Bronchial epithelial cell (primary cell): ENCODE data around the gene SMO. TPM values are rescaled to one million over a fixed set of nuclear protein-coding genes. Genes with fewer than 3 reads are reported as not detected.
A peak's percentile ranks its signal among the peaks of the same experiment; 100 is the strongest.

Experiments used
- DNase-seq: peaks from one replicate; pipeline ENCODE4 v3.0.0-alpha.2; 2010; ENCODE audit warnings: low read depth
- FAIRE-seq: peaks from 2 replicates; lab custom pipeline; 2011; peaks lifted over from hg19 to GRCh38; lab: Jason Lieb, UNC
- H3K27me3 ChIP-seq: 2 replicates; pipeline ENCODE4 v1.5.1; 2011; ENCODE audit warnings: low read length; ENCODE audit not compliant: control insufficient read depth, insufficient read depth
- H3K36me3 ChIP-seq: 2 replicates; pipeline ENCODE4 v1.5.1; 2011; ENCODE audit warnings: low read length; ENCODE audit not compliant: control insufficient read depth, insufficient read depth
- H3K4me3 ChIP-seq: 2 replicates; pipeline ENCODE4 v1.5.1; 2011; ENCODE audit warnings: mild to moderate bottlenecking, low read depth, low read length, control low read depth
- CTCF ChIP-seq: IDR thresholded peaks from 2 replicates; pipeline ENCODE4 v1.5.1; 2011; ENCODE audit warnings: mild to moderate bottlenecking, moderate library complexity, low read length, control low read depth, inconsistent platforms; ENCODE audit not compliant: insufficient read depth, severe bottlenecking
- total RNA-seq: library from RNA; depleted of rRNA; stranded (reverse); fragments of >200 nt; gene quantifications from 2 replicates; pipeline ENCODE4 v1.2.1, GENCODE V29; 2014

The SMO gene
- total RNA-seq = 2.4 and 5.0 TPM in 2 replicates

GRCh38 chr7:129188372-129188891, at the start of gene SMO:
Gene SMO (plus strand): TSS chr7:129188633. CDS start chr7:129189152, 519 bp downstream.
- DNase-seq (no peak), FAIRE-seq (no peak)
- no peaks in the 10 kb centered on the region for H3K36me3 ChIP-seq
- H3K4me3 ChIP-seq = peak within 1 kb of the TSS; percentile 50
- H3K27me3 ChIP-seq = no peaks in the 10 kb centered on the region
- no peak for TF ChIP-seq CTCF

- no peak for DNase-seq
- Histone ChIP-seq H3K36me3 (no peaks in the 10 kb centered on the region), H3K27me3 (peaks cover 4% of the 10 kb centered on the region), H3K4me3 (no peak overlapping the region)
- no peak for TF ChIP-seq CTCF
- FAIRE-seq = no peak
Observed at GRCh38 chr7:129143724-129144094, 44.7 kb upstream of the SMO start.

- H3K4me3 ChIP-seq = peak within 1 kb of the TSS; percentile 51
- no peak for TF ChIP-seq CTCF
- peaks cover 4% of the 10 kb centered on the region for H3K27me3 ChIP-seq
- peak; percentile 60 for DNase-seq
- no peaks in the 10 kb centered on the region for H3K36me3 ChIP-seq
- no peak for FAIRE-seq
Observed at GRCh38 chr7:129144095-129144833, 44.2 kb upstream of the SMO start, which contains the start of gene TSPAN33. Gene TSPAN33 (plus strand): TSS chr7:129144707. CDS start chr7:129144981, 274 bp downstream.

- H3K36me3 ChIP-seq = no peaks in the 10 kb centered on the region
- FAIRE-seq (no peak), DNase-seq (no peak)
- H3K27me3 ChIP-seq = peaks cover 4% of the 10 kb centered on the region
- peak overlapping the region; percentile 51 for H3K4me3 ChIP-seq
- TF ChIP-seq CTCF = peak; percentile 40
Observed at GRCh38 chr7:129144834-129145668, 43.4 kb upstream of the SMO start.

GRCh38 chr7:129146237-129146979, 42.0 kb upstream of the SMO start:
- Histone ChIP-seq H3K4me3 (no peak overlapping the region), H3K27me3 (peaks cover 4% of the 10 kb centered on the region), H3K36me3 (no peaks in the 10 kb centered on the region)
- FAIRE-seq = no peak
- DNase-seq = no peak
- TF ChIP-seq CTCF = no peak
